ENCODE results near the gene WIZ.

The WIZ gene

GRCh38 chr19:15379999-15380647 lies 69.6 kb downstream of the WIZ start:
- peaks cover 37% of the 10 kb centered on the region for H3K36me3 ChIP-seq (ENCODE audit: control insufficient read depth, low read length)
- H3K4me3 ChIP-seq (ENCODE audit: low read length) = peak overlapping the region; percentile 95
- peaks cover 30% of the 10 kb centered on the region for H3F3A ChIP-seq (ENCODE audit: control insufficient read depth, insufficient read depth)
- TF ChIP-seq EZH2phosphoT487 (IDR thresholded peaks at IDR 0.05; ENCODE audit: borderline replicate concordance, low read length) = no peak
- TF ChIP-seq CTCF (IDR thresholded peaks at IDR 0.05; ENCODE audit: low read depth, low read length, poor library complexity, severe bottlenecking) = no peak
- H3K9me3 ChIP-seq (ENCODE audit: control insufficient read depth, insufficient read depth, low read length) = no peaks in the 10 kb centered on the region
- peak overlapping the region; percentile 69 for H3K4me2 ChIP-seq (ENCODE audit: low read length)
- H3K9me2 ChIP-seq (replicated peaks; ENCODE audit: control insufficient read depth, low read length) = no peaks in the 10 kb centered on the region
- no peaks in the 10 kb centered on the region for H3K27me3 ChIP-seq (ENCODE audit: control insufficient read depth, low read length)
- peaks cover 56% of the 10 kb centered on the region for H3K79me2 ChIP-seq (ENCODE audit: control insufficient read depth, low read length)
- H3K27ac ChIP-seq (ENCODE audit: low read depth, low read length) = peak overlapping the region; percentile 61
- H4K20me1 ChIP-seq (ENCODE audit: control insufficient read depth, insufficient read depth, low read depth, low read length) = peaks cover 7% of the 10 kb centered on the region; the same call in 1 of the 2 replicates
- peaks cover 37% of the 10 kb centered on the region for H3K4me1 ChIP-seq (ENCODE audit: control insufficient read depth, low read length)

- Histone ChIP-seq H3K9me3 (ENCODE audit: control insufficient read depth, insufficient read depth, low read length) (no peaks in the 10 kb centered on the region), H3K4me1 (ENCODE audit: control insufficient read depth, low read length) (peaks cover 37% of the 10 kb centered on the region), H3K4me3 (ENCODE audit: low read length) (peak within 1 kb of the TSS; percentile 95), H3K79me2 (ENCODE audit: control insufficient read depth, low read length) (peaks cover 64% of the 10 kb centered on the region), H3F3A (ENCODE audit: control insufficient read depth, insufficient read depth) (peaks cover 30% of the 10 kb centered on the region), H3K27ac (ENCODE audit: low read depth, low read length) (peak within 1 kb of the TSS; percentile 70), H3K4me2 (ENCODE audit: low read length) (peak within 1 kb of the TSS; percentile 96), H4K20me1 (ENCODE audit: control insufficient read depth, insufficient read depth, low read depth, low read length) (peaks cover 7% of the 10 kb centered on the region; the same call in 1 of the 2 replicates), H3K36me3 (ENCODE audit: control insufficient read depth, low read length) (peaks cover 45% of the 10 kb centered on the region), H3K9me2 (replicated peaks; ENCODE audit: control insufficient read depth, low read length) (no peaks in the 10 kb centered on the region), H3K27me3 (ENCODE audit: control insufficient read depth, low read length) (no peaks in the 10 kb centered on the region)
- no peak for TF ChIP-seq CTCF (IDR thresholded peaks at IDR 0.05; ENCODE audit: low read depth, low read length, poor library complexity, severe bottlenecking)
- no peak for TF ChIP-seq EZH2phosphoT487 (IDR thresholded peaks at IDR 0.05; ENCODE audit: borderline replicate concordance, low read length)
These were observed 70.4 kb downstream of the WIZ start, which contains the start of gene AKAP8 for GRCh38 chr19:15379083-15379998. Gene AKAP8 (minus strand): TSS chr19:15379787. CDS start chr19:15379731, 56 bp downstream.

- Histone ChIP-seq H3K4me1 (ENCODE audit: control insufficient read depth, low read length) (peaks cover 37% of the 10 kb centered on the region), H3K4me2 (ENCODE audit: low read length) (peak overlapping the region; percentile 96), H3K4me3 (ENCODE audit: low read length) (peak overlapping the region; percentile 95), H3K79me2 (ENCODE audit: control insufficient read depth, low read length) (peaks cover 71% of the 10 kb centered on the region), H3K27ac (ENCODE audit: low read depth, low read length) (peak overlapping the region; percentile 70), H3K9me3 (ENCODE audit: control insufficient read depth, insufficient read depth, low read length) (no peaks in the 10 kb centered on the region), H4K20me1 (ENCODE audit: control insufficient read depth, insufficient read depth, low read depth, low read length) (peaks cover 14% of the 10 kb centered on the region; the same call in 1 of the 2 replicates), H3K36me3 (ENCODE audit: control insufficient read depth, low read length) (peaks cover 52% of the 10 kb centered on the region), H3K9me2 (replicated peaks; ENCODE audit: control insufficient read depth, low read length) (no peaks in the 10 kb centered on the region), H3K27me3 (ENCODE audit: control insufficient read depth, low read length) (no peaks in the 10 kb centered on the region), H3F3A (ENCODE audit: control insufficient read depth, insufficient read depth) (peaks cover 27% of the 10 kb centered on the region)
- TF ChIP-seq EZH2phosphoT487 (IDR thresholded peaks at IDR 0.05; ENCODE audit: borderline replicate concordance, low read length) (no peak), CTCF (IDR thresholded peaks at IDR 0.05; ENCODE audit: low read depth, low read length, poor library complexity, severe bottlenecking) (no peak)
These were observed 71.1 kb downstream of the WIZ start for GRCh38 chr19:15378534-15379082.

Measured in DOHH2 (cell line).